GM19328 (cell line): Measurements from ENCODE around the gene BMPR2.
"Not testable (repeated sequence)": the region's sequence is repeated elsewhere in the genome, so short reads cannot be mapped to it uniquely, and the experiment has no call there.

ENCODE experiments used
- ATAC-seq: cut with Tn5 transposase; IDR thresholded peaks from one replicate; pipeline ENCODE4 v1.9.1; 2021; ENCODE audit warnings: mild to moderate bottlenecking, moderate library complexity; ENCODE audit not compliant: unreplicated experiment

BMPR2 gene

DNA sequence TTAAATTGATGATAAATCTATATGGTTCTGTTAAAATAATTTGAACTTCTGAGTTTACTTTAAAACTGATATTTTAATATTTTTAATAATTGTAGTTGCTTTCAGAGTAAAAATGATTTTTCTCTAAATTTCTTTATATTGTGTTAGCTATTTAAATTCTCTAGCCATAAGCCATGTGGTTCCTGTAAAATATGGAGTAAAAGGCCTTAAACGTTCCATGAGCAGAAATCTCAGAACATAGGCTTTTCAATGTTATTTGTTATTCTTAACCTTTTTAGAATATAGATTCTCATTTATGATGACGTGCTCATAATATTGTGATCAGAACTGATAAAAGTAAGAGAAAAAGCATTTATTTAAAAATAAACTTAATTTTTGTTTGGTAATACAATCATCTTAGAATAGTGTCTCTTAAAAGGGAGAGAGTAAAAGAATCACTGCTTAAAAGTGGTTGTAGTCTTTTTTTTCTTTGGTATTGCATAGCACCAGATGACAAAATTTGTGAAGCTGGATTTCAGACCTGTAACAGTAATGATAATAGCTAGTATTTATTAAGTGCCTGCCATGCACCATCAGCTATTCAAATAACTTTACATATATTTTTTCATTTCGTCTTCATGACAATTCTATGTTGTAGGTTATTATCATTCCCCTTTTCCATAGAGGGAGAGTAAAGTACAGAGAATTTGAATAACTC lies 2.7 kb downstream of the BMPR2 start:
- no peak for ATAC-seq

DNA sequence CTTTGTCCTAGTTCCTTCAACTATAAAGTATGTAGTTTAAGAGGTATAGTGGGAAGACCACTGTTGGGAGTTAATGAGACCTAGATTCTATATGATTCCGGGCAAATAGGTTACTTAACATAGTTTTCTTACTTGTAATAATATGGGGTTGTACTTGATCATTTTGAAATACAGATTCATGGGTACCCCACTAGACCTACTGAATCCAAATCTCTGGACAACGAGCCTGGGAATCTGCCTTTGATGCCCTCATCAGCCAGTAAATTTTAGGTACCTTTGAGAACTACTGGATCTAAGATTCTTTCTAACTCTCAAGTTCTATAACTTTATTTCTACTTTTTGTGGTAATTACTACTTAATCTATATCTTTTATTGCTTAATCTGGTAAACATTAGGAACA lies 6.6 kb downstream of the BMPR2 start:
- ATAC-seq: no peak

DNA sequence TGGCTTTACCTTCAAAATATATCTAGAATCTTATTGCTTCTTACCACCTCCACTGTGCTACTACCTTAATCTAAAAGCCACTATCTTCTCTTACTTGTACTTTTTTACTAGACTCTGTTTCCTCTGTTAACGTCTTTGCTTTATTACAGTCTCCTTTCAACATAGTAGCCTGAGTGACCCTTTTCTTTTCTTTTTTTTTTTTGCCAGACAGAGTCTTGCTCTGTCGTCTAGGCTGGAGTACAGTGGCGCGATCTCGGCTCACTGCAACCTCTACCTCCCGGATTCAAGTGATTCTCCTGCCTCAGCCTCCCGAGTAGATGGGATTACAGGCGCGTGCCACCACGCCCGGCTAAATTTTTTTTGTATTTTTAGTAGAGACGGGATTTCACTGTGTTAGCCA lies 10.4 kb downstream of the BMPR2 start:
- not testable (repeated sequence) for ATAC-seq

DNA sequence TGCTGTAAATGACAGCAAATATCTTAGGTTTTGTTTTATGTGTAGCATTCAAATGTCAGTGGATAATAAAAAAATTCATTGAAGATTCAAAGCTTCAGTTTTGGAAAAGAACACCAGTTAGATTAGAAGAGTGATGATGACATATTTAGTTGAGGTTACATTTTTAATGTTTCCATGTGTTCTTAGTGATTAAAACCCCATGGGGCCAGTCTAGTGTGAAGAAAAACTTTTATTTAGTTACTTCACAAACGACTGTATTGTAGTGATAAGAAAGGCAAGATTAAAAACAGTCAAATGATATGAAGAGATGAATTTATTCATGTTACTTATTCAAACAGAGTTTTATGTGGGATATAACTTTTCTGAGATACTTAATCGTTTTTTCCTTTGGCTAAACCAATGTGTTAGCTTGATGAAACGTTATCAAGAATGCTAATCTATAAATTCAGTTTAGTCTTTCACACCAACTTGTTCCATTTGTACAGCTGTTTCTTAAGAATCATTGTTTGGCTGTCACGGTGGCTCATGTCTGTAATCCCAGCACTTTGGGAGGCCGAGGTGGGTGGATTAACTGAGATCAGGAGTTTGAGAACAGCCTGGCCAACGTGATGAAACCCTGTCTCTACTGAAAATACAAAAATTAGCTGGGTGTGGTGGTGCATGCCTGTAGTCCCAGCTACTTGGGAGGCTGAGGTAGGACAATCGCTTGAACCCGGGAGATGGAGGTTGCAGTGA lies 11.6 kb downstream of the BMPR2 start:
- no peak for ATAC-seq

DNA sequence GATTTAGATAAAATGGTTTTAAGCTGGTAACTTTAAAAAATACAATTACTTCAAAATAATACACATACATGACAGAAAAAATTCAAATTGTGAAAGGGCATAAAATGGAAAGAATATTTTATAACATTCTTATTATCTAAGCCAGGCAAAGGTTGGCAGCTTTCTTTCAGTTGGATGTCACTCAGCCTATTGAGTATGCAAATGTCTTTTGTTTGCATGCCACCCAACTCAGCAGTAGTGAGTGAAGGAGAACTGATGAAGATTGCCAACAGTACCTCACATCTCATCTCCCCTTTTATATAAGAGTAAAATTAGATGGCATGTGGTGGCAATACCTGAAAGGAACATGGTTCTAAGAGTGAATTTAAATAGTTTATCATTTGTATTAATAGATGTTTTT lies 24.8 kb downstream of the BMPR2 start:
- ATAC-seq: no peak

DNA sequence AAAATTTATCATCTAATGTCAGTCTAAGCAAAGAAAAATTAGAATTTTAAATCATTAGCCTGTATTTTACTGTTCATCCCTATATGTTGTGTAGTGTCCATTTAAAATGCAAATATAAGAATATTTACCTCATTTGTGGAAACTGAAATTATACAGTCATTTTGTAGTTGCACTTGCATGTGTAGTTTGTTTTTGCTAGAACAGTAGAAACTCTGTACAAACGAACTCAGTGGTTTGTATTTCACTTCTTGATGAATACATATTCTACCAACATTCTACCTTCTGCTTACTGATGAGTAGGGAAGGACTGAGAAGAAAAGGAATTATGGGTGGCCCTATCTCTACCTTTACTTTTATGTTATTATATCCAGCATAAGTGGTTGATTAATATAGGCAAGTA lies 29.7 kb downstream of the BMPR2 start:
- no peak for ATAC-seq

DNA sequence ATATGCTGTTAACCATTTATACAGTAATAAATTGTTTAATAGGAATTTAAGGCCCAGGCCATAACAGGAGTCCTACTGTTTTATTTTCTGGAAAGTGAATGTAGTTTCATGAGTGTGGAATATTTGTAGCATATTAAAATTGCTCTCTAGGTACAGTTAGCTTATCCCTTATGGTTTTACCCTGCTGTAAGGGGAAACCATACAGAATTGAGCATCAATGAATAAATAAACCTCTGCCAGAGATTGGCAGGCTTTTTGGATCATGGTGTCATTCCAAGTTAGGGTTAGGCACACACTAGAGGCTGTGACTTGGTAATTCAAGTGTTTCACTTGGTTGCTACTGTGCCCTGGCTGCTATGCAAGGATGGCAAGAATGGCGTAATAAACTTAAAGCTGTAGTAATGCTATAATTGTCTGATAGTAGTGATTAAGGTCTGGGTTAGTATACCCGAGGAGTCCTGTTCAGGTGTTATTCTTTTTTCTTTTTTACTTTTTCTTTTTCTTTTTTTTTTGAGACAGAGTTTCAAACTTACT lies 30.4 kb downstream of the BMPR2 start:
- ATAC-seq: no peak

DNA sequence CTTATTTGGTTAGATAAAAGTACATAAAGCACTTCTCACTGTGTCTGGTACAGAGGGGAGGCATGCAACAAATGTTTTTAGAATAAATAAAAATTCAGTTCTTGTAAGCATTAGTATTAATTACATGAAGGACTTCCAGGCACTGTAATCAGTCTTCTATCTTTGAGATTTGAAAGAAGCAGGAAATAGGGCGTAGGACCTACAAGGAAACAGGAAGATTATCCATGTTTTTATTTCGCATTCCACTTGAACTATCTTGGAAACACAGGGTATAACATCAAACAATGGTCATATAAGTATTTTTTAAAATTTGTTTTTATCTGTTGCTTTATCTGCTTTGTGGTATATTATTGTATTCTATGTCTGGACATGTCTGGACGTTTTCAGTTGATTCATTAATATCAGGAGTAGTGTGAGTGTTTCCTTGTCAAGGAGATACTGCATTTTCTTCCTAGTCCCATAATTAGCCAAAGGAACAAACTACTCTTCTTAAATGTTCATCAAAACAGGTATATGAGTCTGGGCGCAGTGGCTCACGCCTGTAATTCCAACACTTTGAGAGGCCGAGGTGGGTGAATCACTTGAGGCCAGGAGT lies 32.5 kb downstream of the BMPR2 start:
- no peak for ATAC-seq

DNA sequence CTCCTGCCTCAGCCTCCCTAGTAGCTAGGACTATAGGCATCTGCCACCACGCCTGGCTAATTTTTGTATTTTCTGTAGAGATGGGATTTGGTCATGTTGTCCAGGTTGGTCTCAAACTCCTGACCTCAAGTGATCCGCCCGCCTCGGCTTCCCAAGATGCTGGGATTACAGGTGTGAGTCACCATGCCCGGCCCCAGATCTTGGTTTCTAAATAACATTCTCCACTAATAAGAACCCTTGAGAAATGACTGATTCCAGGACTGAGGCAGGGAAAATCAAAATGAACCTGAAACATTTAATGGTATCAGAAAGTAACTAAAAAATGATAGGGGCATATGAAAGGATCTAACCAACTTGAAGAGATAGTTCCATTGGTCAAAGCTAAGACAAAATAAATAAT lies 34.0 kb downstream of the BMPR2 start:
- no peak for ATAC-seq

DNA sequence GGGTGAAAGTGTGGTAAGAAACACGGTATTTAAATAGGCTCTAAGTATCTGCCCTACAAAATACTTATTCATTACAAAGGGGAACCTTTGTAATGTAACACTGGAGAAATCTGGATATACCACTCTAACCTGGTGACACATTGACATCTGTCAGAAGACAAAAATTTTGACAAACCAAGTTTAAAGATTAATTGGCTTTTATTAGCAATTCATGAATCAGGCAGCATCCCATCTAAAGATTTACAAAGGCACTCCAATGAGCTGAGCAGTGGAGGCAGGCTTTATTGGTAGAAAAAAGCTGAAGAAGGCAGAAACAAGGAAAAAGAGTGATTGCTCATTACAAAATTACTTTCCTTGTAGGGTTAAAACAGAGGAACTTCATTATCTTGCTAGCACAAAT lies 35.0 kb downstream of the BMPR2 start:
- ATAC-seq: no peak

DNA sequence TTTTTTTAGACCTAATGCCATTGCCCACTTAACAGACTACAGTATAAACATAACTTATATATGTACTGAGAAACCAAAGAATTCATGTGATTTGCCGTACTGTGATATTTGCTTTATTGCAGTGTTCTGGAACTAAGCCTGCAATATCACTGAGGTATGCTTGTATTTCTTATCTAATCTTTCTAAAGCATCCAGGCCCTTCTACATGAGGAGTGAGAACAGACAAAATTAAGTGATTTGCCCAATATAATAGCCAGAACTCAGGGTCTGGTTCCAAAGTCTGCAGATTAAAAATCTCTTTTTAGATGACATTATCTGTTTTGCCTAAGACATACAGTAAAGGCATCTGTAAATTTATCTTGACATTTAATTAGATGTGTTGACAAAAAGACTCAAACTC lies 41.9 kb downstream of the BMPR2 start:
- no peak for ATAC-seq

DNA sequence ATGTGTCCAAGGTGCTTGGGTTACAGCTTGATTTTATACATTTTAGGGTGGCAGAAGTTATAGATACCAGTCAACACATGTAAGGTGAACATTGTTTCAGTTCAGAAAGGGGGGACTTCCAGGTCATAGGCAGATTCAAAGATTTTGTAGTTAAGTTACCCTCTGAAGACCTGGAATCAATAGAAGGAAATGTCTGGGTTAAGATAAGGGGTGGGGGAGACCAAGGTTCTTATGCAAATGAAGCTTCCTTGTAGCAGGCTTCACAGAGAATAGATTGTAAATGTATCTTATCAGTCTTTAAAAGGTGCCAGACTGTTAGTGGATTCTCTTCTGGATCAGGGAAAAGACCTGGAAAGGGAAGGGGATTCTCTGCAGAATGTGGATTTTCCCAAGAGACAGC lies 42.4 kb downstream of the BMPR2 start:
- ATAC-seq: no peak

DNA sequence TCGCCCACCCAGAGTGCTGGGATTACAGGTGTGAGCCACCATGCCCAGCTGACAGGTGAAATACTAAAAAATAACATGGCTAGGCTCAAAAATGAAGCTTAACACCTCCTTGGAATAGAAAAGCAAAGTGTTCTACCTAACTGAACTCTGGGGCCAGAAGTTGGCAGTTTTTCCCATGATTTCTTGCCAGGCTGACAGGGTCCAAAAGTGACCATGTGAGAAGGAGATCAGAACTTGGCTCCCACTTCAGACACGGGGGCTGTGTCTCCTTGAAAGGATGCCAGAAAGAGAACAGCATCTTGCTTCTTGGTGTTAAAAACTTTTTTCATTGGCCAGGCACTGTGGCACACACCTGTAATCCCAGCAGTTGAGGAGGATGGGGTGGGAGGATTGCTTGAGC lies 47.0 kb downstream of the BMPR2 start:
- no peak for ATAC-seq

DNA sequence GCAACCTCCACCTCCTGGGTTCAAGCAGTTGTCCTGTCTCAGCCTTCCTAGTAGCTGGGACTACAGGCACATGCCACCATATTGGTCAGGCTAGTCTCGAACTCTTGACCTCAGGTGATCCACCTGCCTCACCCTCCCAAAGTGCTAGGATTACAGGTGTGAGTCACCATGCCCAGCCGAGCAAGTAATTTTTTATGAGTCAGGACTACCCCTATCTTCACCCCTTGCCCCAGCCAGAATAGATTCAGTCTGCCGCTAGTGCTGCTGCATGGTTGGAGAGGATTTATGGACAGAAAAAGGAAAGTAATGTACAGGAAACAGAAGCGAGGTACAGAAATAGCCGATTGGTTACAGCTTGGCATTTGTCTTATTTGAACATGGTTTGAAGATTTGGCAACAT lies 48.9 kb downstream of the BMPR2 start:
- no peak for ATAC-seq

DNA sequence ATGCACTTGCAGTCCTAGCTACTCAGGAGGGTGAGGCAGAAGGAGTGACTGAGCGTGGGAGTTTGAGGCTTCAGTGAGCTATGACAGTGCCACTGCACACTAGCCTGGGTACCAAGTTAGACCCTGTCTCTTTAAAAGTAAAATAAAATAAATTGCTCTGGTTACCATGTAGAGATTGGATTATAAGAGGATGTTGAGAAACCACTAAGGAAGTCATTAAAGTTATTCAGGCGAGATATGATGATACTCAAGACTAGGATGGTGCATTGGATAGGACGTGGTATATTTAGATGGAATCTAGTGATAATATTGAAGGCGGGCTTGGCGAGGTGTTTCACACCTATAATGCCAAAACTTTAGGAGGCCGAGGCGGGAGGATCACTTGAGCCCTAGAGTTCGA lies 50.6 kb downstream of the BMPR2 start:
- ATAC-seq: no peak

DNA sequence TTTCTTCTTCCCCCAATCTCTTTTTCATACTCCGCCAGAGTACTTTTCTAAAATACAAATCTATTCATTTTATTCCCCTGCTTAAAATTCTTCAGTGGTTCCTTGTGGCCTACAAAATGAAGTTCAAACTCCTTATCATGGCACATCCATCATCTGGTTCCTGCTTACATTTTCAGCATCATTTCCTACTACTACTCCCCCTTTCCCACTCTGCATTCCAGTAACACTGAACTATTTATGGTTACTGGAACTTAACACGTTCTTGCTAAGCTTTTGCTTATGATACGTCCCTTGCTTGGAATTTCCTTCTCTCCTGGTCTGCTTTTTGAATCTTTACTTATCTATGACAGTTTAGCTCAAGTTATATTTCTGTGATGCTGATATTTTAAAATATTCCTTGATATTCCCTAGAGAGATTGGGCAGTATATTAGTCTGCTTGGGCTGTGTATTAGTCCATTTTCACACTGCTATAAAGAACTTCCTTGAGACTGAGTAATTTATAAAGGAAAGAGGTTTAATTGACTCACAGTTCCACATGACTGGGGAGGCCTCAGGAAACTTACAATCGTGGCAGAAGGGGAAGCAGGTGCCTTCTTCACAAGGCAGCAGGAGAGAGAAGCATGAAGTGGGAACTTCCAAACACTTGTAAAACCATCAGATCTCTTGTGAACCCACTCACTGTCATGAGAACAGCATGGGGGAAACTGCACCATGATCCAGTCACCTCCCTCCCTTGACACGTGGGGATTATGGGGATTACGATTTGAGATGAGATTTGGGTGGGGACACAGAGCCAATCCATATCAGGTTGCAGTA lies 53.2 kb downstream of the BMPR2 start:
- no peak for ATAC-seq

DNA sequence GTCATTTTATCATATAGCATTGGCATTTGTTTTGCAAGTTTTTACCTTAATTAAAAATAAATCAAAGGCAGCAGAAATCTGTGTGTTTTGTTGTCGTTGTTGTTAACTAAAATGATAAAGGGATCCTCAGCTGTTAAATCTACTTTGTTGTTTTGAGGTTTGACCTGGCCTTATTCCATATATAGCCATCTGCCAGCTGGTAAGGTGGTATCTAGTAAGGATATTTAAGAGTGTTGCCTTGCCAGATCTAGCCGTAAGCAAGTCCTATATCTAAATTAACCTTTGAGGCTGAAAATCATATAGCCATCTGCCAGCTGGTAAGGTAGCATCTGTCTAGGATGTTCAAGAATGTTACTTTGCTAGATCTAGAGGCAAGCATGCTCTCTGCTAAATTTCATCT lies 56.6 kb downstream of the BMPR2 start:
- no peak for ATAC-seq

DNA sequence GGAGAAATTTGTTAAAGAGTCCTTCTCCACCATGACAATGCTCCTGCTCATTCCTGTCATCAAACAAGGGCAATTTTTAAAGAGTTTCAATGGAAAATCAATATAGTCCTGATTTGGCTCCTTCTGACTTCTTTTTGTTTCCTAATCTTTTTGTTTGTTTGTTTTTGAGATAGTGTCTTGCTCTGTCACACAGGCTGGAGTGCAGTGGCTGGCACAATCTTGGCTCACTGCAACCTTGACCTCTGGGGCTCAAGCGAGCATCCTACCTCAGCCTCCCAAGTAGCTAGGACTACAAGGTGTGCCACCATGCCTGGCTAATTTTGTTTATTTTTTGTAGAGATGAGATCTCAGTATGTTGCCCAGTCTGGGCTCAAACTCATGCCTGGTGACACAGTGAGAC lies 58.3 kb downstream of the BMPR2 start:
- no peak for ATAC-seq

DNA sequence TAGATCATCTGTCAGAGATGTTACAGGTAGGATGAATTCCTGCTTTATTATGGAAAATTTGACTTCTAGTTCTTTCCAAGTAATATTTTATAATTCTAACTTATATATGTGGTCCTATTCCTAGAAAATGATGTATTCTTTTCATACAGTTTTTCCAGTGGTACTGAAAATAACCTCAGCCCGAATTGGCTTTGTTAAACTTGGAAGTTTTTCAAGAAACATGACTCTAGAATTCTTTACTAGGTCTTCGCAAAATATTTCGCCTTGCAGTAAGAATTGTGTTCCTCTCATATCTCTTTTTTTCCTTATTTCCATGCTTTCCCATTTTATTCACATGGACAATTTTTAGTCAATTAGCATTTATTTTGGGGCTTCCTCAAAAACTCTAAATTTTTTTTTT lies 60.5 kb downstream of the BMPR2 start:
- no peak for ATAC-seq

DNA sequence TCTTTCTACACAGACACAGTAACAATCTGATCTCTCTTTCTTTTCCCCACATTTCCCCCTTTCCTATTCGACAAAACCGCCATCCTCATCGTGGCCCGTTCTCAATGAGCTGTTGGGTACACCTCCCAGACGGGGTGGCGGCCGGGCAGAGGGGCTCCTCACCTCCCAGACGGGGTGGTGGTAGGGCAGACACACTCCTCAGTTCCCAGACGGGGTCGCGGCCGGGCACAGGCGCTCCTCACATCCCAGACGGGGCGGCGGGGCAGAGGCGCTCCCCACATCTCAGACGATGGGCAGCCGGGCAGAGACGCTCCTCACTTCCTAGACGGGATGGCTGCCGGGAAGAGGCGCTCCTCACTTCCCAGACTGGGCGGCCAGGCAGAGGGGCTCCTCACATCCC lies 64.0 kb downstream of the BMPR2 start:
- ATAC-seq: not testable (repeated sequence)

DNA sequence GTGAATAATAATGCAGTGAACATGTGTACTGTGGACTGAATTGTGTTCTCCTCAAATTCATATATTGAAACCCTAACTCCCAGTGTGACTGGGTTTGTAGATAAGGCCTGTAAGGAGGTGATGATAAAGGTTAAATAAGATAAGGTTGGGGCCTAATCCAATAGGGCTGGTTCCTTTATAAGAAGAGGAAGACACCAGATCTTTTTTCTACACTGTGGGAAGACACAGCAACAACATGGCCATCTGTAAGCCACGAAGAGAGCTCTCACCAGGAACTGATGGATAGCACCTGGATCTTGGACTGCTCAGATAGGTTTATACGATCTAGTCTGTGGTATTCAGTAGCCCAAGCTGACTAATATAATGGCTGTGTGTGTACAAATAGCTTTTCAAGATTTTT lies 66.8 kb downstream of the BMPR2 start:
- ATAC-seq: no peak
